22Rv1 (cell line): Measurements from ENCODE around the gene PPM1H.

Experiments used
- ZFX ChIP-seq: fragments of 450-650 bp; IDR thresholded peaks from 2 replicates; pipeline ENCODE4 v1.6.1; 2017; ENCODE audit warnings: antibody characterized with exemption, borderline replicate concordance
- TF ChIP-seq, protein P1 (sequence below): fragments of 450-650 bp; IDR thresholded peaks from 2 replicates; pipeline ENCODE4 v1.5.1; 2017; ENCODE audit warnings: mild to moderate bottlenecking

DNA sequence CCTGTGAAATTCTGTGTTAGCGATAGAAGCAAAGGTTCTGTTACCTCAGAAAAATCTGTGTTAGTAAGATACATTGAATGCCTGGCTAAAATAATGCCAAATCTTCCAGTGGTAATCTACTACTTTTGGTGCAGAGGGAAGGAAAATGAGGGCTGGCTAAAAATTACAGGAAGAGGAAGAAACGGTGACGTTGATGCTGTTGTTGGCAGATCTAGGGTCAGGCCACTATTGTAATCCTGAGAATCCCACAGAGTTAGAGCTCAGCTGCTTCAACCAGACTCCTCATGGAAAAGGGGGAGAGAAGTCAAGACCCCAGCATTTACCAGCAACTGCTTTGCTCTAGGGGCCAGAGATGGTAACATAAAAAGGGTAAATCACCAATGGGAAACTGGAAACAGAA lies 145.1 kb downstream of the PPM1H start:
- TF ChIP-seq, protein P1, sequence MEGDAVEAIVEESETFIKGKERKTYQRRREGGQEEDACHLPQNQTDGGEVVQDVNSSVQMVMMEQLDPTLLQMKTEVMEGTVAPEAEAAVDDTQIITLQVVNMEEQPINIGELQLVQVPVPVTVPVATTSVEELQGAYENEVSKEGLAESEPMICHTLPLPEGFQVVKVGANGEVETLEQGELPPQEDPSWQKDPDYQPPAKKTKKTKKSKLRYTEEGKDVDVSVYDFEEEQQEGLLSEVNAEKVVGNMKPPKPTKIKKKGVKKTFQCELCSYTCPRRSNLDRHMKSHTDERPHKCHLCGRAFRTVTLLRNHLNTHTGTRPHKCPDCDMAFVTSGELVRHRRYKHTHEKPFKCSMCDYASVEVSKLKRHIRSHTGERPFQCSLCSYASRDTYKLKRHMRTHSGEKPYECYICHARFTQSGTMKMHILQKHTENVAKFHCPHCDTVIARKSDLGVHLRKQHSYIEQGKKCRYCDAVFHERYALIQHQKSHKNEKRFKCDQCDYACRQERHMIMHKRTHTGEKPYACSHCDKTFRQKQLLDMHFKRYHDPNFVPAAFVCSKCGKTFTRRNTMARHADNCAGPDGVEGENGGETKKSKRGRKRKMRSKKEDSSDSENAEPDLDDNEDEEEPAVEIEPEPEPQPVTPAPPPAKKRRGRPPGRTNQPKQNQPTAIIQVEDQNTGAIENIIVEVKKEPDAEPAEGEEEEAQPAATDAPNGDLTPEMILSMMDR: no peak
- no peak for TF ChIP-seq ZFX
